ENCODE measurements around the gene ARHGEF1. TPM values are rescaled to one million over a fixed set of nuclear protein-coding genes. Genes with fewer than 3 reads are reported as not detected.
A peak's percentile ranks its signal among the peaks of the same experiment; 100 is the strongest.
"Not testable (repeated sequence)": the region's sequence is repeated elsewhere in the genome, so short reads cannot be mapped to it uniquely, and the experiment has no call there.

Gene ARHGEF1
- total RNA-seq, 1 experiment from 2014 or later, result 76.2 TPM

- DNase-seq (ENCODE audit: low read depth), result no peak
Observed at GRCh38 chr19:41930926-41931592, 48.1 kb downstream of the ARHGEF1 start.

GRCh38 chr19:41932259-41932719 lies 49.3 kb downstream of the ARHGEF1 start:
- no peak for DNase-seq (ENCODE audit: low read depth)

GRCh38 chr19:41932720-41933332 lies 49.8 kb downstream of the ARHGEF1 start:
- DNase-seq (ENCODE audit: low read depth), result no peak

GRCh38 chr19:41933693-41934426 lies 50.9 kb downstream of the ARHGEF1 start:
- no peak for DNase-seq (ENCODE audit: low read depth)

GRCh38 chr19:41934849-41935374 lies 51.9 kb downstream of the ARHGEF1 start:
- peak; percentile 77 for DNase-seq (ENCODE audit: low read depth)

- DNase-seq (ENCODE audit: low read depth), result no peak
Observed at GRCh38 chr19:41935760-41936415, 52.9 kb downstream of the ARHGEF1 start.

- peak; percentile 70 for DNase-seq (ENCODE audit: low read depth)
Observed at GRCh38 chr19:41936416-41936850, 53.4 kb downstream of the ARHGEF1 start.

GRCh38 chr19:41936961-41937360 lies 54.0 kb downstream of the ARHGEF1 start:
- DNase-seq (ENCODE audit: low read depth), result no peak

GRCh38 chr19:41937525-41938468 lies 54.8 kb downstream of the ARHGEF1 start:
- DNase-seq (ENCODE audit: low read depth), result no peak

GRCh38 chr19:41939209-41939608 lies 56.2 kb downstream of the ARHGEF1 start:
- DNase-seq (ENCODE audit: low read depth), result not testable (repeated sequence)

GRCh38 chr19:41939861-41940730 lies 57.1 kb downstream of the ARHGEF1 start:
- DNase-seq (ENCODE audit: low read depth), result peak; percentile 61

GRCh38 chr19:41940731-41941409 lies 57.9 kb downstream of the ARHGEF1 start:
- no peak for DNase-seq (ENCODE audit: low read depth)

GRCh38 chr19:41941410-41942202 lies 58.6 kb downstream of the ARHGEF1 start:
- no peak for DNase-seq (ENCODE audit: low read depth)

- no peak for DNase-seq (ENCODE audit: low read depth)
Observed at GRCh38 chr19:41944336-41944735, 61.4 kb downstream of the ARHGEF1 start.

GRCh38 chr19:41945135-41945766 lies 62.3 kb downstream of the ARHGEF1 start:
- DNase-seq (ENCODE audit: low read depth), result no peak

- DNase-seq (ENCODE audit: low read depth), result no peak
Observed at GRCh38 chr19:41947091-41947490, 64.1 kb downstream of the ARHGEF1 start.

- DNase-seq (ENCODE audit: low read depth), result peak; percentile 76
Observed at GRCh38 chr19:41951686-41952172, 68.7 kb downstream of the ARHGEF1 start.

- DNase-seq (ENCODE audit: low read depth), result no peak
Observed at GRCh38 chr19:41955521-41955920, 72.5 kb downstream of the ARHGEF1 start.

Data from Daoy (cell line).